Raji (cell line): ENCODE measurements around the gene TTLL6.

Experiments
- POLR2A ChIP-seq: IDR thresholded peaks from 2 replicates; pipeline ENCODE4 v1.6.1; 2011; ENCODE audit warnings: low read depth, low read length, control low read depth; ENCODE audit not compliant: insufficient read depth

Gene TTLL6

DNA sequence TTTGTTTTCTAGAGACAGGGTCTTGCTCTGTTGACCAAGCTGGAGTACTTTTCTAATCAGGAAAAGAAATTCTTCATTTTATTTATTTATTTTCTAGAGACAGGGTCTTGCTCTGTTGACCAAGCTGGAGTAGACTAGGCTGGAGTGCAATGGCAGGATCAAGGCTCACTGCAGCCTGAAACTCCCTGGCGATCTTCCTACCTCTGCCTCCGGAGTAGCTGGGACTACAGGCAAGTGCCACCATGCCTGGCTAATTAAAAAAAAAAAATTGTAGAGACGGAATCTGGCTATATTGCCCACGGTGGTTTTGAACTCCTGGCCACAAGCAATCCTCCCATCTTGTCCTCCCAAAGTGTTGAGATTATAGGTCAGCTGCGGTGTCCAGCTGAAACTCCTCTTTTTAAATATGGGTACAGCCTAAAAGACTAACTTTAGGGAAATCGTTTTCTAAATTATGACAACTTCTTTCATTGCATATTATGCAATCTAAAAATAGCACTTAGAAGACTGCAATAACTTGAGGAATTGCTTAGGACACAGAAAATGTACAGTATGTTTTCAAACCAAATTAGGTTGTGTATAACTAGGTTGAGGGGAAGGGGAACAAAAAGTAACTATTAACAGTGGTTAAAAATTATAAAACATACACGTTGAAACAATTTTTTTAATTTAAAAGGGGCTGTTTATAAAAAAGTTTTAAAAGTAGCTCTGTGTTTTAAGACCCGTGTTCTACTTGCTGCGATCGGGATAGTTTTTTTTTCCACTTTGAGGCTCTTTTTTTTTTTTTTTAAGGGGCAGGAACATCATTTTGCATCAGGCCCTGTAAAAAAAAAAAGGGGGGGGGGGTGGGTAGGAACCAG, 99.4 kb downstream of the TTLL6 start:
- no peak for TF ChIP-seq POLR2A

DNA sequence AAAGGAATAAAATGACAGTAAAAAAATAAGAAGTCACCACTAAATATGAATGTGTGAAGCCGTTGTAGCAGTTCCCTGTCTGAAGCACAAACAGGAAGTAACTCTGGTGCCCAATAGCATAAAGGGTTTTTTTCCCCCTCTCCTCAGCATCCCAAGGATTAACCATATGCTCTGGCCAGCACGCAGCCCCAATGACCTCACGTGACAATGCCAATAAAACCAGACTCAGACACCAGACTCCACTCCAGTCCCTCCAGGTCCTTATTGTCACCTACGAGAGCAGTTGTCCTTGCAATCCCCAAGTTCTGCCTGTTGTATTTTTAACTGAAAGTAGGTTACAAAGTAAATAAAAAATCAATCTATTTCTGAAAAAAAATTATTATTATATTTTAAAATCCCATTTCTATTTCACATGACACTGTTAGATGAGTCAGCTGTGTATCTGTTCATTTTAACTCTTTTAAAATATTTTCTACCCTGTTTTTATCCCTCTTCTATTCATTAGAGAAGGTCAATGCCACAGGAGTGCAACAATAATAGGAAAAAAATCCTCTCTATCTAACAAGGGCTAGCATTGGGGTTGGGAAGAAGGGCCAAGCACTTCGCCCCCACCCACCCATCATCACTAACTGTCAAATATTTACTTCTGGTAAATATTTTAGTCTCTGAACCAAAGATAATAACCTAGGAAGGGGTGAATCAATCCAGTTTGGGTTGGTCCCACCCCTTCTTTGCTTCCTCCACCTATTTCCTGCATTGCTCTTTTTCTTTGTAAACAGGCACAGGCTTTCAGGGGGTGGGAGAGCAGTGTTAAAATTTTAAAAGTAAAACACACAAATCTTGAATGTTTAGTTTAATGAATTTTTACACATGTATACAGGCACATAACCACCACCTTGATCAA, 101.3 kb downstream of the TTLL6 start:
- TF ChIP-seq POLR2A = no peak
